HG03432 (cell line): ENCODE measurements around the gene ELL3.
"Not testable (repeated sequence)": the region's sequence is repeated elsewhere in the genome, so short reads cannot be mapped to it uniquely, and the experiment has no call there.

ENCODE experiments used
- ATAC-seq: cut with Tn5 transposase; IDR thresholded peaks from one replicate; pipeline ENCODE4 v1.9.1; 2021; ENCODE audit warnings: mild to moderate bottlenecking, moderate library complexity; ENCODE audit not compliant: unreplicated experiment

Gene ELL3

GRCh38 chr15:43791993-43792760, 15.4 kb upstream of the ELL3 start, which contains the start of gene SERF2:
Gene SERF2, plus strand, starts transcription at chr15:43792320. Its CDS starts 57 bp downstream, at chr15:43792377.
- ATAC-seq: peak; percentile 86

GRCh38 chr15:43789409-43789808, 12.6 kb upstream of the ELL3 start:
- ATAC-seq: no peak

GRCh38 chr15:43779016-43779415, 2.2 kb upstream of the ELL3 start:
- ATAC-seq: no peak

GRCh38 chr15:43777267-43777914, 625 bp upstream of the ELL3 start:
- peak; percentile 73 for ATAC-seq

- peak; percentile 68 for ATAC-seq
Measured at GRCh38 chr15:43776101-43776717, 557 bp downstream of the ELL3 start.

GRCh38 chr15:43775411-43775965, 1.3 kb downstream of the ELL3 start:
- no peak for ATAC-seq

GRCh38 chr15:43774062-43774461, 2.7 kb downstream of the ELL3 start:
- ATAC-seq: no peak

GRCh38 chr15:43772624-43773023, 4.1 kb downstream of the ELL3 start:
- no peak for ATAC-seq

- ATAC-seq: no peak
Measured at GRCh38 chr15:43771816-43772215, 5.0 kb downstream of the ELL3 start.

- no peak for ATAC-seq
Measured at GRCh38 chr15:43769584-43770228, 7.1 kb downstream of the ELL3 start.

- ATAC-seq: no peak
Measured at GRCh38 chr15:43763819-43764446, 12.8 kb downstream of the ELL3 start.

GRCh38 chr15:43762824-43763223, 13.9 kb downstream of the ELL3 start:
- ATAC-seq: no peak

- no peak for ATAC-seq
Measured at GRCh38 chr15:43751885-43752284, 24.9 kb downstream of the ELL3 start.

GRCh38 chr15:43749690-43750345, 26.9 kb downstream of the ELL3 start:
- ATAC-seq: peak; percentile 54

GRCh38 chr15:43748376-43748775, 28.4 kb downstream of the ELL3 start:
- ATAC-seq: no peak

GRCh38 chr15:43746903-43747309, 29.9 kb downstream of the ELL3 start:
- peak; percentile 19 for ATAC-seq

- peak; percentile 77 for ATAC-seq
Measured at GRCh38 chr15:43746245-43746902, 30.4 kb downstream of the ELL3 start, which contains the start of gene PDIA3. Gene PDIA3, plus strand, starts transcription at chr15:43746438. Its CDS starts 102 bp downstream, at chr15:43746540.

- ATAC-seq: peak; percentile 63
Measured at GRCh38 chr15:43735416-43735815, 41.4 kb downstream of the ELL3 start.

GRCh38 chr15:43728053-43728725, 48.6 kb downstream of the ELL3 start:
- not testable (repeated sequence) for ATAC-seq
